ENCODE data around the gene MCOLN1. TPM values are rescaled to one million over a fixed set of nuclear protein-coding genes. Genes with fewer than 3 reads are reported as not detected.

MCOLN1 gene
- total RNA-seq, 2 donors from 2014 or later = 10.6 to 11.9 TPM

DNA sequence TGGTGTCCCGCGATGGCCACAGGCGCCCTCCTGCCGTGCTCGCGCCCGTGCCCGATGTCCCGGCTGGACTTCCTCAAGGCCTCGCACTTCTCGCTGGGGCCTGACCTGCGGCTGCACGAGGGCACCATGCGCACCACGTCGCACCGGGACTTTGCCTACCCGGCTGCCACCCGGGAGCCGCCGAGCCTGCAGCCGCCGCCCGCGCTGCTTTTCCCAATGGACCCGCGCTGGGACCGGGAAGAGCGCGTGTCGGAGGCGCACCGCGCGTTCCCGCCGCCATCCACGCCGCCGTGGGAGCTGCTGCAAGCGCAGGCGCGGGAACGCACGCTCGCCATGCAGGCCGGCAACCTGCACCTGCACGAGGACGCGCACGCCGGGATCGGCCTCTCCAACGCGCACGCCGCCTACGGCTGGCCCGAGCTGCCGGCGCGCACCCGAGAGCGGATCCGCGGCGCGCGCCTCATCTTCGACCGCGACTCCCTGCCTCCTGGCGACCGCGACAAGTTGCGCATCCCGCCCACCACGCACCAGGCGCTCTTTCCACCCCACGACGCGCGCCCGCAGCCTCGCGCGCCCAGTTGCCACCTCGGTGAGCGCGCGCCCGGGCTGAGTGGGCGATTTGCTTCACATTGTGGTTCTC, 21.5 kb upstream of the MCOLN1 start:
- DNase-seq (peak; percentile 59 to 82 (median 68)), ATAC-seq (peak; percentile 56)
- no peaks in the 10 kb centered on the region for H3K27me3 ChIP-seq
- no peak overlapping the region for H3K27ac ChIP-seq
- 3% methylated on average over 68 of the region's 93 CpGs; no CpG with 5 or more reads in 1 of the 2 donors for WGBS, 2 donors
- no peaks in the 10 kb centered on the region for H3K36me3 ChIP-seq (replicated peaks in 1 of 2; ENCODE audit: insufficient read depth in 1 of 2, low read depth in 2 of 2)
- TF ChIP-seq, protein P1, sequence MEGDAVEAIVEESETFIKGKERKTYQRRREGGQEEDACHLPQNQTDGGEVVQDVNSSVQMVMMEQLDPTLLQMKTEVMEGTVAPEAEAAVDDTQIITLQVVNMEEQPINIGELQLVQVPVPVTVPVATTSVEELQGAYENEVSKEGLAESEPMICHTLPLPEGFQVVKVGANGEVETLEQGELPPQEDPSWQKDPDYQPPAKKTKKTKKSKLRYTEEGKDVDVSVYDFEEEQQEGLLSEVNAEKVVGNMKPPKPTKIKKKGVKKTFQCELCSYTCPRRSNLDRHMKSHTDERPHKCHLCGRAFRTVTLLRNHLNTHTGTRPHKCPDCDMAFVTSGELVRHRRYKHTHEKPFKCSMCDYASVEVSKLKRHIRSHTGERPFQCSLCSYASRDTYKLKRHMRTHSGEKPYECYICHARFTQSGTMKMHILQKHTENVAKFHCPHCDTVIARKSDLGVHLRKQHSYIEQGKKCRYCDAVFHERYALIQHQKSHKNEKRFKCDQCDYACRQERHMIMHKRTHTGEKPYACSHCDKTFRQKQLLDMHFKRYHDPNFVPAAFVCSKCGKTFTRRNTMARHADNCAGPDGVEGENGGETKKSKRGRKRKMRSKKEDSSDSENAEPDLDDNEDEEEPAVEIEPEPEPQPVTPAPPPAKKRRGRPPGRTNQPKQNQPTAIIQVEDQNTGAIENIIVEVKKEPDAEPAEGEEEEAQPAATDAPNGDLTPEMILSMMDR (IDR thresholded peaks at IDR 0.05) = peak in 2 of 7 experiments; percentile 13 to 14
- TF ChIP-seq POLR2A (IDR thresholded peaks at IDR 0.05) = no peak
- intact Hi-C loops (cut with DNase I) = no loop called here
- H3K4me3 ChIP-seq = no peak overlapping the region
- H3K9me3 ChIP-seq = no peaks in the 10 kb centered on the region
- H3K4me1 ChIP-seq = peaks cover 20% of the 10 kb centered on the region

DNA sequence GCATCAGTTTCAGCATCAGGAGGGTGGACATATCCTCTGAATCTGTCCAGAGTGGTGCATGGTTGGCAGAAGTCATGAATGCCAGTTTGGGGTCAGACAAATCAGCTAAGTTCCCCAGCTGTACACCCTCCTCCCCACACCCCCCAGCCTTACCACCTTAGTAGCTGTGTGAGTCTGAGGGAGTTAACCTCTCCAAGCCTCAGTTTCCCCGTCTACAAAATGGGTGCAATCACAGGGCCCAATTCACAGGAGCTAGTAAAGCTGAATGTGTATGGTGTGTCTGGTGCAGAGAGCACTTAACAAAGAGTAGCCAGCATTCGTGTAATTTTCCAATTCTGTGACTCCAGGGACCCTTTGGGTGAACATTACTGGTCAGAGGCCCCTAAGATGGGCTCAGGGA, 19.9 kb upstream of the MCOLN1 start:
- TF ChIP-seq POLR2A (IDR thresholded peaks at IDR 0.05) = no peak
- TF ChIP-seq, protein P1 (IDR thresholded peaks at IDR 0.05) = no peak
- WGBS, 2 donors = 40 to 53% methylated on average over 2 of the region's 2 CpGs
- no peak overlapping the region for H3K4me3 ChIP-seq
- no peak for DNase-seq
- H3K4me1 ChIP-seq = peaks cover 21% of the 10 kb centered on the region
- no peak for ATAC-seq
- no peaks in the 10 kb centered on the region for H3K27me3 ChIP-seq
- intact Hi-C loops (cut with DNase I) = no loop called here
- no peaks in the 10 kb centered on the region for H3K36me3 ChIP-seq (replicated peaks in 1 of 2; ENCODE audit: insufficient read depth in 1 of 2, low read depth in 2 of 2)
- no peaks in the 10 kb centered on the region for H3K9me3 ChIP-seq
- H3K27ac ChIP-seq = no peak overlapping the region

DNA sequence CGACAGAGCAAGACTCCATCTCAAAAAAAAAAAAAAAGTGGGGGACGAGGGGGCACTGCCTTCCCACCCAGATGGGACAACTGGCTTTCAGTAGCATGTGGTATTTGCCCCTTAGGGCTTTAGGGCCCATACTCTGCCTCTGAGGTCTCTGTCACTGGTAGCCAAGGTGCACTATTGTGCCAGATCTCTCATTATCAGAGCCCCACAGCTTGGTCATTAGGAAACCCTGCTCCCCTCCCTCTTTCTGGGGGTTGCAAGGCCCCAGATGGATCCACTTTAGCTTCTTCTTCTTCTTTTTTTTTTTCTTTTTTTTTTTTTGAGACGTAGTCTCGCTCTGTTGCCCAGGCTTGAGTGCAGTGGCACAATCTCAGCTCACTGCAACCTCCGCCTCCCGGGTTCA, 17.7 kb upstream of the MCOLN1 start:
- WGBS, 2 donors = 86 to 94% methylated on average over 6 of the region's 6 CpGs
- ATAC-seq = no peak
- Histone ChIP-seq H3K27me3 (no peaks in the 10 kb centered on the region), H3K4me1 (peaks cover 21% of the 10 kb centered on the region), H3K4me3 (no peak overlapping the region), H3K27ac (no peak overlapping the region), H3K36me3 (replicated peaks in 1 of 2; ENCODE audit: insufficient read depth in 1 of 2, low read depth in 2 of 2) (no peaks in the 10 kb centered on the region), H3K9me3 (no peaks in the 10 kb centered on the region)
- TF ChIP-seq, protein P1 (IDR thresholded peaks at IDR 0.05) = no peak
- TF ChIP-seq POLR2A (IDR thresholded peaks at IDR 0.05) = no peak
- no peak for DNase-seq
- intact Hi-C loops (cut with DNase I) = no loop called here

DNA sequence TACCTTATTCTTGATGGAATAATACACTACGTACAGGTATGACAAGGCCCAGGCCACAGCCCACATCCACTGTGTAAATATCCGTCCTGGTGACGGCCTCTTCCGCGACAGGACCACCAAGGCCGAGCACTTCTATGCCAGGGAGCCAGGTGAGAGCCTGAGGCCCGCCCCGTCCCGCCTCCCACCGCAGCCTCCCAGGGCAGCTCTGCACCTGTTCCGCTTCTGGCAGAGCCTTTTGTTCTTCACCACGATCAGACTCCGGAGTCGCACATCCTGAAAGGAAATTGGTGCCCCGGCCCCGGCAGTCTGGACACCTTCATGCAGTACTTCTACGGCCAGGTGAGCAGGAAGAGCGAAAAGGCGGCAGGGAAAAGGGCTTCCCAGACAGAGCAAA, 17.1 kb upstream of the MCOLN1 start:
- no peak for ATAC-seq
- Histone ChIP-seq H3K4me1 (peaks cover 21% of the 10 kb centered on the region), H3K27ac (no peak overlapping the region), H3K36me3 (replicated peaks in 1 of 2; ENCODE audit: insufficient read depth in 1 of 2, low read depth in 2 of 2) (no peaks in the 10 kb centered on the region), H3K27me3 (no peaks in the 10 kb centered on the region), H3K9me3 (no peaks in the 10 kb centered on the region), H3K4me3 (no peak overlapping the region)
- TF ChIP-seq, protein P1 (IDR thresholded peaks at IDR 0.05) = no peak
- no peak for TF ChIP-seq POLR2A (IDR thresholded peaks at IDR 0.05)
- 16 to 24% methylated on average over 15 to 19 of the region's 19 CpGs for WGBS, 2 donors
- DNase-seq = peak in 2 of 4 donors; percentile 32 to 50
- intact Hi-C loops (cut with DNase I) = no loop called here
